Measurements from ENCODE around the gene EHD4.

EHD4 gene

GRCh38 chr15:41876007-41876406 lies 96.3 kb downstream of the EHD4 start:
- H2AFZ ChIP-seq (ENCODE audit: low read length) = no peak overlapping the region
- TF ChIP-seq EZH2phosphoT487 (IDR thresholded peaks at IDR 0.05; ENCODE audit: low read length) (no peak), CTCF (IDR thresholded peaks at IDR 0.05; ENCODE audit: low read length) (no peak)
- no peaks in the 10 kb centered on the region for H3K36me3 ChIP-seq (replicated peaks; ENCODE audit: insufficient read depth, low read length)
- no peak for DNase-seq
- no peaks in the 10 kb centered on the region for H3K4me1 ChIP-seq (ENCODE audit: low read length)
- no peaks in the 10 kb centered on the region for H3K9me3 ChIP-seq (replicated peaks; ENCODE audit: insufficient read depth, low read length)
- no peak overlapping the region for H3K4me3 ChIP-seq (ENCODE audit: low read length)
- no peaks in the 10 kb centered on the region for H3F3A ChIP-seq (ENCODE audit: insufficient read depth, low read length)
- H3K79me2 ChIP-seq (ENCODE audit: low read length) = no peaks in the 10 kb centered on the region
- H3K27ac ChIP-seq (ENCODE audit: low read length) = no peak overlapping the region
- H3K9me2 ChIP-seq (replicated peaks; ENCODE audit: insufficient read depth, low read length) = no peaks in the 10 kb centered on the region
- no peak overlapping the region for H3K9ac ChIP-seq (ENCODE audit: low read length)
- no peaks in the 10 kb centered on the region for H4K20me1 ChIP-seq (ENCODE audit: insufficient read depth, low read length)
- H3K4me2 ChIP-seq (ENCODE audit: low read depth, low read length) = no peak overlapping the region
- H3K27me3 ChIP-seq (replicated peaks; ENCODE audit: insufficient read depth, low read length) = peaks cover 54% of the 10 kb centered on the region

- no peak overlapping the region for H2AFZ ChIP-seq (ENCODE audit: low read length)
Measured at GRCh38 chr15:41874736-41875135, 97.6 kb downstream of the EHD4 start.

GRCh38 chr15:41873711-41874110 lies 98.6 kb downstream of the EHD4 start:
- Histone ChIP-seq H3K9me3 (replicated peaks; ENCODE audit: insufficient read depth, low read length) (no peaks in the 10 kb centered on the region), H3K9me2 (replicated peaks; ENCODE audit: insufficient read depth, low read length) (no peaks in the 10 kb centered on the region), H3K27ac (ENCODE audit: low read length) (no peak overlapping the region), H3K9ac (ENCODE audit: low read length) (no peak overlapping the region), H3K27me3 (replicated peaks; ENCODE audit: insufficient read depth, low read length) (peaks cover 77% of the 10 kb centered on the region), H3K36me3 (replicated peaks; ENCODE audit: insufficient read depth, low read length) (no peaks in the 10 kb centered on the region), H3K4me2 (ENCODE audit: low read depth, low read length) (no peak overlapping the region), H3K4me1 (ENCODE audit: low read length) (no peaks in the 10 kb centered on the region), H4K20me1 (ENCODE audit: insufficient read depth, low read length) (no peaks in the 10 kb centered on the region), H3K79me2 (ENCODE audit: low read length) (no peaks in the 10 kb centered on the region), H2AFZ (ENCODE audit: low read length) (no peak overlapping the region), H3F3A (ENCODE audit: insufficient read depth, low read length) (no peaks in the 10 kb centered on the region), H3K4me3 (ENCODE audit: low read length) (no peak overlapping the region)
- no peak for TF ChIP-seq EZH2phosphoT487 (IDR thresholded peaks at IDR 0.05; ENCODE audit: low read length)
- TF ChIP-seq CTCF (IDR thresholded peaks at IDR 0.05; ENCODE audit: low read length) = no peak
- TF ChIP-seq EZH2 (optimal IDR thresholded peaks at IDR 0.05; ENCODE audit: low read depth, low read length) = no peak
- DNase-seq = no peak

More at GRCh38 chr15:41874736-41875135, 97.6 kb downstream of the EHD4 start:
- Histone ChIP-seq H3K4me2 (ENCODE audit: low read depth, low read length) (no peak overlapping the region), H3K4me3 (ENCODE audit: low read length) (no peak overlapping the region), H3K9me3 (replicated peaks; ENCODE audit: insufficient read depth, low read length) (no peaks in the 10 kb centered on the region), H3K27ac (ENCODE audit: low read length) (no peak overlapping the region), H3K36me3 (replicated peaks; ENCODE audit: insufficient read depth, low read length) (no peaks in the 10 kb centered on the region), H3K79me2 (ENCODE audit: low read length) (no peaks in the 10 kb centered on the region), H3K9me2 (replicated peaks; ENCODE audit: insufficient read depth, low read length) (no peaks in the 10 kb centered on the region), H4K20me1 (ENCODE audit: insufficient read depth, low read length) (no peaks in the 10 kb centered on the region), H3F3A (ENCODE audit: insufficient read depth, low read length) (no peaks in the 10 kb centered on the region), H3K9ac (ENCODE audit: low read length) (no peak overlapping the region), H3K27me3 (replicated peaks; ENCODE audit: insufficient read depth, low read length) (peaks cover 66% of the 10 kb centered on the region), H3K4me1 (ENCODE audit: low read length) (no peaks in the 10 kb centered on the region)
- DNase-seq = no peak
- TF ChIP-seq EZH2phosphoT487 (IDR thresholded peaks at IDR 0.05; ENCODE audit: low read length) (no peak), EZH2 (optimal IDR thresholded peaks at IDR 0.05; ENCODE audit: low read depth, low read length) (no peak), CTCF (IDR thresholded peaks at IDR 0.05; ENCODE audit: low read length) (no peak)

Data from MM.1S (cell line).